SIG-M5 treated with dmso at 0.1 percent for 504 hours (cell line): ENCODE measurements around the gene MIGA1.
A peak's percentile ranks its signal among the peaks of the same experiment; 100 is the strongest.
"Not testable (repeated sequence)": the region's sequence is repeated elsewhere in the genome, so short reads cannot be mapped to it uniquely, and the experiment has no call there.

Source experiments
- DNase-seq: peaks from one replicate; lab custom pipeline; 2025; ENCODE audit not compliant: unreplicated experiment; lab: John Stamatoyannopoulos, UW

Gene MIGA1

DNA sequence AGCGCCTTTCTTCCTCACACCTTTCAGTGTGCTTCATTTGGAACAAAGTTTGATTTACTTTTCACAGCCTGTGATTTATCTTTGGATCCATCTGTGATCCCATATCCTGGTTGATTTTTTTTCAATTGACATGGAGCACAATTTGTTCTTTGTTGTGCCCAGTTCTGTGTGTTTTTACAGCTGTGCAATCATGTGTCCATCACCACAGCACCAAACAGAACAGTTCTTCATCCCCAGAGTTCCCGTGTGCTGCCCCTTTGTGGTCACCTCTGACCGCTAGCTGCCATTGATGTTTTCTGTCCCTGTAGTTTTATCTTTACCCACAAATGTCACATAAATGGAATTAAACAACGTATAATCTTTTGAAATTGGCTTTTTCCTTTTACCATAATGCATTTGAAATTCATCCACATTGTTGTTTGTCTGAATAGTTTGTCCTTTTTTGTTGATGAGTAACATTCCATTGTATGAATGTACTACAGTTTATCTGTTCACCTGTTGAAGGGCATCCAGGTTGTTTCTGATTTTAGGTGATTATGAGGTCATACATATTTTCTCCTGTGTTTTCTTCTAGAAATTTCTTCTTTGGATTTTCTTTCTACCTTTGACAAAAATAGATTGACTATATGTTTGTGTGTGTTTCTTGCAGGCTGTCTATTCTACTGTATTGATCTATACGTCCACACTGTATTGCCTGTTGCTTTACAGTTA lies 17.4 kb downstream of the MIGA1 start:
- no peak for DNase-seq

DNA sequence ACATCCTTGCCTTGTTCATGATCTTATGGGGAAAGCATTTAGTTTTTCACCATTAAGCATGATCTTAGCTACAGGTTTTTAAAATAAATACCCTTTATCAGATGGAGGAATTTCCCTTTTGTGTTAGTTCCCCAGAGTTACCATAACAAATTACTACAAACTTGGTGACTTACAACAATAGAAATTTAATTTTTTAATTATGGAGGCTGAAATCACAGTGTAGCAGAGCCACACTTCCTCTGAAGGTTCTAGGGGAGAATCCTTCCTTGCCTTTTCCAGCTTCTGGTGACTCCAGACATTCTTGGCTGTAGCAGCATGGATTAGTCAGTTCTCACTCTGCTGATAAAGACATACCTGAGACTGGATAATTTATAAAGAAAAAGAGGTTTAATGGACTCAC lies 18.5 kb downstream of the MIGA1 start:
- DNase-seq = no peak

DNA sequence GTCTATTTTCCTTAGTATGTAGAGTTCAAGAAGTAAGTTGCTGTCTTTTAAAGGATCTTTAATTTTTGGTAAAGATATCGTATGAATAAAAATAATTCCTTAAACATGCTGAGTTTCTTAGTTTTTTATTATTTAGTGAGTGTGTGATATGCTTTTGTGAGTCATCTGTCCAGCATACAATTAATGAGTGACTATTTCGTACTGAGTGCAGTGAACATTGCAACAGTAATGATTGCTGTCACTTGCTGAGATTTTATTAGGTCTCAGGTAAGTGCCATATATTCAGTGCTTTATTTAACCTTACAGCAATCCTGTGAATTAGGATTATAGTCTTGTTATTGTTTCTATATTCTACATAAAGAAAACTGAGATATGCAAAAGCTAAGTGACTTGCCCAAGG lies 22.6 kb downstream of the MIGA1 start:
- DNase-seq = no peak

DNA sequence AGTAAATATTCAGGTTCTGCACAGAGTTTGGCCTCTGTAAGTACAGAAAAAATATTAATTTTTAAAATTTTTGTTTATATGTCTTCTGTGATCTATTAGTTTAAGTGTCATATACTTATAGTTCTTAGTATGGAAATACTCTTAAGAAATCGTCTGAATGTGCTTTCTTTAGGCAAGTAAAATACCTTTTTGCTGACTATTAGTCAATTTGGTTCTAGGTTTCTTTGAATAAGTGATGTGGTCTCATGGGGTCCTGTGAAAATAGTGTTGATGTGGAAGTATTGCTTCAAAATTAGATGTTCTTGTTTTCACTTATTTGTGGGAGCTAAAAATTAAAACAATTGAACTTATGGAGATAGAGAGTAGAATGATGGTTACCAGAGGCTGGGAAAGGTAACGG lies 23.9 kb downstream of the MIGA1 start:
- no peak for DNase-seq

DNA sequence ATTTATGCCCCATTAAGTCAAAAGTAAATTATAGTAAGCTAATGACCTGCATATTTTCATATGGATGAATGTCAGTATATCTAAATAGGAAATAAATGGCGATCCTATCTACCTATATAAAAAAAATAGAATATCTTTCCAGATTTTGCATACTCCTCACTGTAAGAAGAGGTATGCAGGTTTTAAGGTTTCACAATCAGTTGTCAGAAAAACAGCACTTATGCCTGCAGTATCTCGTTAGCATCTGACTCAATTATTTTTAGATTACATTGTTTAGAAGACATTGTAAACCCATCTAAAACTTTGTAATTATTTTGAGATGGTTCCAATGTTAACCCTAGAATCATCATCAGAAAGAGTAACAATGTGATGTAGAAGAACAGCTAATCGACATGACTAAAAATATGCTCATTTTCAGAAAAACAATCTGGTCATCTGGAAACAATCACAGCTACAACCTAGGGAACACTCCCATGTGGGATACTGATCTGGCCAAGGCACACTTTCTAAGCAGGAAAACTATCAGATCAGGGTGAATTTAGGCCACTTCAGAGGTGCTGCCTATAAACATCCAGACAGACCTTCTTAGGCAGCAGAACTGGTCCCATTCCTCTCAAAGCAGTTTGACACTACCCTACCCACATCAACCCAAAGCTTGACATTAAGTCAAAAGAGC lies 30.5 kb downstream of the MIGA1 start:
- DNase-seq = not testable (repeated sequence)

DNA sequence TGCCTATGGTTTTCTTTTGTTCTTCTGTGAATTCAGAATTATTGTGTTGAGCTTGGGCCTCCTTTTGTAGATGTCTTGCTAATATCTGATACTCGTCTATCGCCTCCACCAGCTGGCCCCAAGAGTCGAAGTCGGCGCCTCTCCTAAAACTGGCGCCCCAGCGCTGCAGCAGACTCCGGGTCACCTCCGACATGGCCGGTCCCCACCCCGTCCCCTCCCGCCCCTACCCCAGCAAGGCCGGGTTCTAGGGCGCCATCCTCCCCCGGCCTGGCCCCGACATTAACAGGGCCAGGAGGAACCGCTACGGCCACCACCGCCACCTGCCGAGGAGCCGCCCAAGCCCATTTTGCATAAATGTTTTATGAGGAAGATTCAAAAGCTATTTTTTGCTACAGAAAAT lies 32.1 kb downstream of the MIGA1 start:
- not testable (repeated sequence) for DNase-seq

DNA sequence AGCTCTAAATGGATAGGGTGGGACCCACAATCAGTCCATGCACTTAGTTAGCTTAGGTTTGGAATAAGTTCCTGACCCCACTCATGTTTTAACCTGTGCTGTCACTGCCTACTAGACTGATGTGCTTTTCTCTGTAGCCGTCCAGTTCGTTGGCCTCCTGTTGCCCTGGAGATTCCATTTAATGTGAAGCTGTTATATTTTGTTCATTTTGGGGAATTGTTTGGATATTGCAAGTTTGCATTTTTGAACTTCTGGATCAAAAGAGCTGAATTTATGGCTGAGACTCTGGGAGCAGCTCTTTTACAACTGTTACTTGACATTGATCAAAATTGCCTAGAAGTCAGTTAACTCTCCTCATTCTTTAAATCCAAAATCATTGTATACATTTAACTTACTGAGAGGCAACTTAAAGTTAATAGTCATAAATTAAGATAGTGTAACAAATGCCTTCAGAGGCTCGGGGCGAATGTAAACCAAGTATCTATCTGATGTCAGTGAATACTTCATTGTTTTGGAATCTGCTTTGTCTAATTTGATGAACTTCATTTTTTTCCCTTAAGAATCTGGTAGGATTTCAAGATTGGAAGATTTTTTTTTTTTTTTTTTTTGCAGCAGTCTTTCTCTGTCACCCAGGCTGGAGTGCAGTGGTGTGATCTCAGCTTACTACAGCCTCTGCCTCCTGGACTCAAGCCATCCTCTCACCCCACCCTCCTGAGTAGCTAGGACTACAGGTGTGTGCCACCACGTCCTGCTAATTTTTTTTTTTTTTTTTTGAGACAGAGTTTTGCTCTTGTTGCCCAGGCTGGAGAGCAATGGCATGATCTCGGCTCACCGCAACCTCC lies 38.1 kb downstream of the MIGA1 start:
- no peak for DNase-seq

DNA sequence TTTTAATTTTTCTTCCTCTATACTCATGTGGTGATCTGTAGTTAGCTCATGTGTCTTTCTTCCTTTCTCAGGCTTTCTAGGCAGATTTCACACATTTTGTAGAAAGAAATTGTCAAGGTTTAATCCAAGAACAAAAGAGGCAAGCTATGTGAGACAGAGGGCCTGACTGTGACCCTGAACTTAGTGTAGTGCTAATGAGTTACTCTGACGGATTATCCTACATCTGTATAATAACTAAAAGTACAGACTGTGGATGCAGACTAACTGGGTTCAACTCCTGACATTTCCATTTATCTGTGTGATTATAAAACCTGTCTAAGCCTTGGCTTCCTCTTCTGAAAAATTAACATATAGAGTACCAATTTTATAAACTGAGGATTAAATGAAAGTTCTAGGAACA lies 40.7 kb downstream of the MIGA1 start:
- DNase-seq = no peak

DNA sequence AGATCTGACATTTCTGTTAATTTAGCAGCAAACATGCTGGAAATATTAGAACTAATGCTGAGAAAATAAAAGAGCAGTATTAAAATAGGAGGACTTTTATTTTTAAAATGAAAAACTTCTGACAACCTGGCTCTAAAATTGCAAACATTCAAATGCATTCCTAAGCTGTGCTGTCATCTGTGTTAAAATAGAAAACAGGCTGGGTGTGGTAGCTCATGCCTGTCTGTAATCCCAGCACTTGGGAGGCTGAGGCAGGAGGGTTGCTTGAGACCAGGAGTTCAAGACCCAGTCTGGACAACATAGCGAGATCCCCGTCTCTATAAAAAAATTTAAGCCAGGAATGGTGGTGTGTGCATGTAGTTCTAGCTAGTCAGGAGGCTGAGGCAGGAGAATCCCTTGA lies 44.6 kb downstream of the MIGA1 start:
- DNase-seq = no peak

DNA sequence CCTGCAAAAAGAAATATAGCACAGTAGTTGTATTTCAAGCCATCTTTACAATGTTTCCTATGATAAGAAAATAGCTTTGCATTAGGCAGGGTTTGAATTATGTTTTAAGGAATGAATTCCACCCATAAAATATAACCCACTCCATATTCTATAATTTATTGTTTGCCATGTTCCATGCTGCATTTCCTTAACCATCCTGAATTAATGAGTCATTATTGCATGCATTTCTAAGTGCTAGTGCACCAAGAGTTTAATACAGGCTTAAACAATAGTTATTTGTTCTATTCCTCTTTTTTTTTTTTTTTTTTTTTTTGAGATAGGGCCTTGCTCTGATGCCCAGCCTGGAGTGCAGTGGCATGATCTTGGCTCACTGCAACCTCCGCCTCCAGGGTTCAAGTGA lies 45.2 kb downstream of the MIGA1 start:
- no peak for DNase-seq

DNA sequence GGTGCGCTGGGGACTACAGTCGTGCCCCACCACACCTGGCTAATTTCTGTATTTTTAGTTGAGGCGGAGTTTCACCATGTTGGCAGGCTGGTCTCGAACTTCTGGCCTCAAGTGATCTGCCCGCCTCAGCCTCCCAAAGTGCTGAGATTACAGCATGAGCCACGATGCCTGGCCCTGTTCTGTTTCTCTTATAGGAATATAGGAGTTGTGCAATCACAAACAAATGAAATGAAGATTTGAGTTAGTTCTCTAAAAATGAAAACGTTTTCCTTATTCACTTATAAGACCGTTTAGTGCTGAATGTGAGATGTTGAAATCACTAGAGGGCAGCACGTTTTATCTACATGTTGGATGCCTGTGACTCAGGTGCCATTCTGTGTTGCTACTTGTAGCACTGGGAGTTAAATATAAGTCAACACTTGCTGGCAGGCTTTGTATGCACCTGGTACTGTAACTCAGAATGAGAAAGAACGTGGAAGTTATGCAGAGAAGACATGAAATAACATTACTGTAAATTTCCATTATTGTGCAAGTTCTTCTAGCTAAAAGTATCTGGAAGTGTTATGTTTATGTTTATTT lies 45.8 kb downstream of the MIGA1 start:
- peak; percentile 83 for DNase-seq

DNA sequence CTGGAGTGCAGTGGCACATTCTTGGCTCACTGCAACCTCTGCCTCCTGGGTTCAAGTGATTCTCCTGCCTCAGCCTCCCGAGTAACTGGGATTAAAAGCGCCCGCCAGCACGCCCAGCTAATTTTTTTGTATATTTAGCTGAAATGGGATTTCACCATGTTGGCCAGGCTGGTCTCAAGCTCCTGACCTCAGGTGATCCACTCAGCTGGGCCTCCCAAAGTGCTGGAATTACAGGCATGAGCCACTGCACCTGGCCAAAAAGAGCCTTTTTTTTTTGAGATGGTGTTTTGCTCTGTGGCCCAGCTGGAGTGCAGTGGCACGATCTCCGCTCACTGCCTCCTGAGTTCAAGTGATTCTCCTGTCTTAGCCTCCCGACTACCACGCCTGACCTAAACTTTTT lies 47.4 kb downstream of the MIGA1 start:
- not testable (repeated sequence) for DNase-seq

DNA sequence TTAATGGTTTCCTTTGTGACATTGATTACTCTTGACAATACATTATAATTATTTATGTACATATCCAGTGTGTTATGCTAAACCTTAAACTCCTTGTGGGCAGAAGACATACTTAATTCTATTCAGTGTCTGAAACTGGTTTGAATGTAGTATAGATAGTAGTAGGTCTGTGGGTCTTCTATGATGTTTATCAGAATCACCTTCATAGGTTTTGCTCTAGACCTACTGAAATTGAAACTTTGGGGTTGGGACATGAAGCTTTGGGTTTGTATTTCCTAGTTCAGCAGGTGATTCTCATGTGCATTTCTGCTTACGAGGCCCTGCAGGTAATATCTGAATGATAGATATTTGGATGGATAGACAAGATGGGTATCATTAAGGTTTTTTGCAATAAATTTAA lies 48.6 kb downstream of the MIGA1 start:
- DNase-seq = no peak

DNA sequence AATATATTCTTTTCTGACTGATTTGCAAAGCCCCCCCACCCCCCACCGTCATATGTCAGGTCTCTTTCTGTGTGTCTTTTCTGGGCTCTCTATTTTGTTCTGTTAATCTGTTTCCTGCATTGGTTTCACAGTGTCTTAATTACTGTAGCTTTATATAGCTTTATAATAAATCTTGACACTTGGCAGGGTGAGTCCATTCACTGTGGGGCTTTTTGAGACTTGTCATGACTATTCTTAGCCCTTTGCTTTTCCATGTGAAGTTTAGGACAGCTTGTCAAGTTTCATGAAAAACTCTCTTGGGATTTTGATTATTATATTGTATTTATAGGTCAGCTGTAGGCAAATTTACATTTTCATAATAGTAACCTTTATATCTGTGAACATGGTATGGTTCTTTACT lies 50.4 kb downstream of the MIGA1 start:
- no peak for DNase-seq

DNA sequence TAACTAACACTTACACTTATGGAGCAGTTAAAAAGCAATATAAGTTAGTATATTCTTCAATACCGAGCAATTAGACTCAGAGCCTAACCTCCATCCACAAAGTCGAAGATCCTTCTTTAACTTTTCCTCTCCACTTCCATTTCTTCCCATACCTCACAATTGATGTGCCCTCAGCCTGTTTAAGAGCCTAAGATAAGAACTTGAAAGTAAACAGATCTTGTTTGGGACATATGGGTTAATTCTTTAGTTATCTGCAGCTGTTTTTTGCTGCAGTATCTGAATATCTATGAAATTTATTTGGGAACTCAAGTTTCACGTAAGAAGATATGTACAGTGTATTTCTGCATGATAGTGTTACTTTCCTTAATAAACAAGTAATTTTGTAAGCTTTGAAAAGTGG lies 51.5 kb downstream of the MIGA1 start:
- DNase-seq = no peak

DNA sequence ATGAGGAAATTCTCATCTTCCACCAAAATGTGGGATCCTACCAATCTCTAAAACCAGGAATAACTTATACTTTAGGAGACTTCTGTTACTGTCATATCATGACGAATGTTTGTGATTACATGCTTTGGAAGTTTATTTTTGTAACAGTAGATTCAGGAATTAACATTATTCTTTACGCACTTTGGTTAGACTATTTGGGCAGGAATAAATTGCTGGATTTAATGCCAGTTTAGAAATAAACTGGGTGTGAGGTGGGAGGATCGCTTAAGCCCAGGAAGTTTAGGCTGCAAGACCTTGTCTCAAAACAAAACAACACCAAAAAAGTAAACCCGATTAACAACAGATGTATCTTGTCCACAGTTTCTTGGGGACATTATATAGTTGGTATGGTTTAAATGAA lies 52.1 kb downstream of the MIGA1 start:
- no peak for DNase-seq

DNA sequence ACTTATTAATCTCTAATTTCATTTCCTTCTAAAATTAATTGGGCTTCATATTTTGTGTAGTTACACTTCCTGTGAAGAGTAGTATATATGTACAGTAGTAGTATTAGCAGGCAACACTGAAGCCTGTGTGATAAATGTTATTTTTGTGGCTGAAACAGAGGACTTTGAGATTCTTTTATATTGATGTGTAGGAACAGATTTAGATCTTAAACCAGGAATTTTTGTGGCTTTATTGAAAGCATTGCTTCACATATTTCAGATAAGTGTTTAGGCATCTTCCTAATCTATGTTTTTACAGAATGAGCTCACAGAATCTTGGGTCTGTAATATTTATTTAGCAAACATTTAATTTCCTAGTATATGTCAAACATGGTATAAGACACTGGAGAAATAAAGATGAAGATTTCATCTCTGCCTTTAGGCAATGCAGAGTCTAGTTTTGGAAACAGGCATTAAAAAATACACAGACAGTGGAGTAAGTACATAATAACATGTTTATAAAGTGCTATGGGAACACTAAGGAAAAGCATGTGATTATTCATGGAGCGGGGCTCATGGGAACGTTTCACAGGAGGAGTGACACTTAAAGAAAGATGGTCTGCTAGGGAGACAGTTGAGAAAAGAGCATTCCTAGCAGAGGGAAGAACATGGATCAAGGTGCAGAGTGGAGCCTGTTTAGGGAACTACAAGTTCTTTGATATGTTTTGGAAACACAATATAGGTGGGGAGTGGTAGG lies 52.7 kb downstream of the MIGA1 start:
- peak; percentile 9 for DNase-seq

DNA sequence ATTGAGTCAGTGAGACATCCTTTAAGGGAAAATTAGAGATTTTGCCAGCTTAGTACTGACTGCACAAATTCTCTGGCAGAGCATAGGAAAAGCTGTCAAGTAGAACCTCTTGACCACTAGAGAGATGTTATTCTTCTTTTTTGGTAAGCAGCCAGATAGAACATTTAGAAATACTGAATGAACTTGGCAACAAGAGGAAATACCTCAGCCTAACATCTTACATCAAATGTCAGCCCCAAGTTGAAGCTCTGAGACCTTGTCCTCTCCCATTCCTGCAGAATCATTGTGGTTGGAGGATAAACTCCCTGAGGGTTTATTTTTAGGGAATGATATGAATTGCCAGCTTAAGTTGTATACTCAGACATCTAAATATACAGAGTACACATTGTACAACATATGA lies 53.5 kb downstream of the MIGA1 start:
- DNase-seq = no peak

DNA sequence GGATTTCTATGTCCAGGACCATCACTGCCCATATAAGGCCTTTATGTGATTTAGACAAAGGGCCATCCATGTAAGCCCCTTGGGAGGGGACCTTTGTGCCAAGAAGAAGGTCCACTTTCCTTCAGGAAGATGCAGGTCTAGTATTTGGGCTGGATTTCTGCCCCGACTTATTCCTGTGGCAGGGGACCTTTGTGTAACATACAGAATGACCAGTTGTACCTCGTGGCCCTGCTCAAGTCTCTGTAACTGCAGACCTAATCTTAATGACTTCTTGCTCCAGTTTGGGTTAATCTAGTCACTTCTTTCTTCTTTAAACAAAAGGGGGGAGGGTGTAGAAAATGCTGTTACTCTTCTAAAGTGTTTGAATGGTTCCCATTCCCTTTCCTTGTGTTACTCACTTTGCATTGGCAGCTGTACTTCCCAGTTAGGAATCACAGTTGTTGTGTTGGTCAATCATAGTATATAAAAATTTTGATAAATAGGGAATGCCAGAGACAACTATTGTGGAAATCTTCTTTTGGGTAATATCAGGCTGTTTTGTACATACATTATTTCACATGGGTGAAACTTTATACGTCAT lies 54.2 kb downstream of the MIGA1 start:
- DNase-seq = no peak

DNA sequence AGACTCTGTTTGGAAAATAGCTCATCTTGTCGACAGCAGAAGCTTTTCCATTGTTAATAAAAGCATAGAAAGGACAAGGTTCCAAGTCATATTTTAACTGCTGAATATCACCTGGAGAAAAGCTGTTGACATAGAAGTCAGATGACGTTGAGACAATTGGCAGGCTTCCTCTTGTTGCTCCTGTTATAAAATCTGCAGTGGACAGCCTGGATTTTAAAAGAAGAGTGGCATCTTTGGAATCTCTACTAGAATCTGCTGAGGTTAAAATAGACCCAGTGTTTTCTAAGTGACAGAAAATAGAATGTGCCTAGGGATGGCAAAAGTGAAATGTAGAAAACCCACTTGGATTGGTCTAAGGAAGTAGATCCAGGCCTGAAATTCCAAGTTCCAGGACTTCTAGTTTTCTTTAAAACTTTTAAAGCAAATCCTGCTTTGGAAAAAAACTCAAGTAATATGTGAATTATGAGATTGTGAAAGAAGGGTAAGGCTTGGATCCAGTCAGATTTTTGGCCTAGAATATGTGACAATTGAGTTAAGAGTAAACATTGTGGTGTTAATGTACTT lies 55.4 kb downstream of the MIGA1 start:
- no peak for DNase-seq
